Tongue (tissue), 2 donors: ENCODE results near the gene GASK1A. TPM values are rescaled to one million over a fixed set of nuclear protein-coding genes. Genes with fewer than 3 reads are reported as not detected.

Experiments
- DNase-seq: peaks from one replicate; pipeline ENCODE4 v3.0.0-alpha.2; 2015
- total RNA-seq: library from RNA; depleted of rRNA; stranded (reverse); fragments of >200 nt; gene quantifications from one replicate; pipeline ENCODE4 v1.2.3, GENCODE V29; 2014

The GASK1A gene
- total RNA-seq, 1 donor from 2014 or later = 11.2 TPM

- no peak for DNase-seq
These were observed 112.4 kb downstream of the GASK1A start for GRCh38 chr3:43091481-43091880.

DNA sequence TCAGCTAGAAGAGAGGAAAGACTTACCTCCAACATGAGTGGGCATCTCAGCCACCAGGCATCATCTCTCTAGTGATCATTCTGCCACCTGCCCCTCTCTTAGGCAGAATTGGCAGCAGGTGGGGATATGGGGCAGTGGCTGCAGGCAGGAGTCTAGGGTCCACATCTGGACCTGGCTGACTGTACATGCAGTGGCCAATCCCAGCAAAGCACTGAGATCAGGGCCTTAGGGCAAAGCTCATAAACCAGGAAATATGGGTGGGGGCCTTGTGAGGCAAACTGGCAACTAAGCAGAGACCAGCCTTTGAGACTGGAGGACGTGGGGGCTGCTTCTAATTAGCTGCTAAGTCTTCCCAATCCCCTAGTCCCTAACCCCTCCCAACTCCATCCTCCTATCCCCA lies 113.9 kb downstream of the GASK1A start:
- no peak for DNase-seq

DNA sequence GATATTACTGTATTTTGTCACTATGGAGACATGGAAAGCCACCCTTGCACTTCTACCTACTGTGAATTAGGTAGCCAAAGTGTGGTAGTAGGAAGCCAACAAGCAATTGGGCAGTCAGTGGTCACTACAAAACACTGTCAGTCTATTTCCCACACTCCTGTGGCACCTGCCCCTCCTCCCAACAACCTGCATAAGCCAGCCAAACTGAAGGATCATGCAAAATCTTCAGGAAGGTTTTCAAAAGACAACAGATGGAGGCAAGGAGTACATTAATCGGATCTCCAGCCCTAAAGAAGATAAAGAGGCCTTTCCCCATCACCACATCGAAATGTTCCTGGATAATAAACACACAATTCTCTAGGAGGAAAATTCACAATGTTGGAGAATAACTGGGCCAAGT lies 114.9 kb downstream of the GASK1A start:
- no peak for DNase-seq

- DNase-seq = no peak
These were observed 115.3 kb downstream of the GASK1A start for GRCh38 chr3:43094381-43094780.

DNA sequence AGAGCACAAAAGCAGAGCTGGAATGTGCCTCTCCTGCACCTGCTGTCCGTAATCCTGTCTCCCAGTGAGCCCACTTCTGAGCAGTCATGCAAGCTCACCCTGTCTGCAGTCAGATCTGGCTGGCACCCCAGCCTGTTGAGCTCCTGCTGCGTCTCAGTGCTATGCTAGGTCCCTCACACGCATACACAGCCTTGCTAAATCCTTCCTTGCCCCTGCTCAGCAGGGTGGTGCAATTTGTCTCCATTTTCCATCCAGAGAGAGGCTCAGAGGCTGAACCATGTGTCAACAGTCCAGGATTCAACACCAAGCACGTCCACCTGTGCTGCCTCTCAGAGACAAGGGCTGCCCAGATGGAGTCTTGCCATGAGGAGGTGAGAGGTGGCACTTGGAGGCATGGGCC lies 115.7 kb downstream of the GASK1A start:
- peak; percentile 59 for DNase-seq

DNA sequence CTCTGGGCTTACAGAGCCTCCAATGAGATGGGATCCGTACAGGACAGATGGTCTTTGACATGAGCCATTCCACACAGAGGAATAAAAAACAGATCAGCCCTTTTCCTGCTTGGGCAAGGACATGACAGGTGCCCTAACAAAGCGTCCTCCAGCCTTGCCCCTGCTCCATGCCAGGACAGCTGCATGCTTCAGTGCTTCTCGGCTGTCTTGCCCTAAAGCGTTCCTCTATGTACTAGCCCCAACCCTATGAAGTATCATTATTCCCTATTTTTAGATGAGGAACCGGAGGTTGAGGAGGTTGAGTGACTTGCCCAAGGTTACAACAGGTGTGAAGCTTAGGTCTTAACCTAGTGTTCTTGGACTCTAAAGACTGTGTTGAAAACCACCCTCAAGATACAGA lies 116.3 kb downstream of the GASK1A start:
- peak; percentile 81 for DNase-seq

DNA sequence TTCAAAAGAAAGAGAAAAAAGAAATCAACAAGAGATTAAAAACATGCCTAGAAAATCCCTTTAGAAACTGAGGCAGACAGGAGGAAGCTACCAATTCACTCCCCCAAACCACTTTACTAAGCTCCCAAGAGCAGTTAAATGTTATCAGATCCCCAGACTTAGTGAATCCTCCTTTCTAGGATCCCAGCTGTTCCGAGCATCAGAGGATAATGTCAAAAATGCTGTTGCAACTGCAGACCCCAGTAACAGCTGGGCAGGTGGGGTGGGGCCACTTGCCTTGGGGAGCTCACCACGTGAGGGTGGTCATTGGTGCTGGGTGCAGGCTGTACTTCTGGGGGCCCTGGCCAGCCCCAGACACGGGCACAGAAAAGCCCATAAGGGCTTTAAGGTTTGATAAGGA lies 117.7 kb downstream of the GASK1A start:
- DNase-seq = peak; percentile 56

DNA sequence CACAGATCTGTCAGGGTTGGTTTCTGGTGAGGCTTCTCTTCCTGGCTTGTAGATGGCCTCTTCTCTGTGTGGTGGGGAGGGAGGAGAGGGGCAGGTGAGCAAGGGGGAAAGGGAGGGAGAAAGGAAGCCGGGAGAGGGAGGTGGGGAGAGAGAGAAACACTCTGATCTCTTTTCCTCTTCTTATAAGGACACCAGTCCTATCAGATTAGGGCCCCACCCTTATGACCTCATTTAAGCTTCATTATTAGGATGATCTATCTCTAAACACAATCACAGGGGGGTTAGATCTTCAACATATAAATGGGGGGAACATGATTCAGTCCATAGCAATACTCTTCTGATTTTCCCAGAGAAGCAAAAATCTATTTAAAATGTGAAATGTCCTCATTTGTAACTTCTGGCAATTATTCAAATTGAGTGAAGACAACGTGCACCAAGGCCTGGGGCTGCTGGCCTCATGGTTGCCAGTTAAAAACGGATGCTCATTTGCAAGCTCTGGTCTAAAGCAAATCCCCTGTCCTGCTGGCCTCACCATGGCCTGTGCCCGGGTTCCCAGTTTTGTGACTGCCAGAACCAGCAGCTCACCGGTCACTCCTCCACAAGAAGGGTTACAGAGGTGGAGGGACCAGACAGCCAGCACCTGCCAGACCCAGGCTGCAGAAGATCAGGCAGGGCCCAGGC lies 118.4 kb downstream of the GASK1A start:
- DNase-seq = no peak

- no peak for DNase-seq
These were observed 119.7 kb downstream of the GASK1A start for GRCh38 chr3:43098761-43099160.

GRCh38 chr3:43102773-43103480 lies 123.8 kb downstream of the GASK1A start:
- peak; percentile 57 for DNase-seq

GRCh38 chr3:43104039-43104438 lies 124.9 kb downstream of the GASK1A start:
- DNase-seq = no peak

GRCh38 chr3:43104660-43105595 lies 125.8 kb downstream of the GASK1A start:
- peak; percentile 17 for DNase-seq

DNA sequence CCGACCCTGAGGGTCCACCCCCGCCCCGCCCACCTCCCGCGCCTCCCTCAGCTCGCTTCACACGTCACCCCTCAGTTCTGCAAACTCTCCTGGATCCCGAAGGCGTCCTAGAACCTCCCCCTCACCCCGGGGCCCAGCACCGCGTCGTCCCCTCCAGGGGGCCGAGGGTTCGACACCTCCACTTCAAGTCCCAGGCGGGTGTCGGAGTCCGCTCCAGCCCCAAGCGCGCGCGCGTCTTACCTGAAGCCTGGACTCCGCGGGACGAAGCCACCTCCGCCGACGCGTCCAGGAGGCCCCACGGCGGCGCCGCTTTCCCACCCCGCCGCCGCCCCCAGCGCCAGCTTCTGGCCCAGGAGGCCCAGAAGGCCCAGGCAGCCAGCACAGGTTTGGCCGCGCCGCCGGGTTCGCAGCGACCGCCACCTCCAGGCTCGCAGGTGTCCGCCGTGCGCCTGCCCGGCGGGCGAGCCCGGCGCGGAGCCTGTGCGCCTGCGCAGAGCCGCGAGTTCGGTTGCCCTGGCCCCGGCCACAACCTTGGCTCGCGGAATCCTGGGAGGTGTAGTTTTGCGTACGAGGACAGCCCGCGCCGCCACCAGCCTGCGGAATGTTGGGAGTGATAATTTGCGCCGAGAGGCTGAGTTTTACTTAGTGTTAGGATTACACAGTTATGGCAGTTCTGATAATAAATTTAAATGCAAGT lies 126.6 kb downstream of the GASK1A start, which contains the start of gene POMGNT2:
TSS of gene POMGNT2 (minus strand) at position 484 of the 697 bp plus-strand sequence. CDS start 24,648 bp downstream, outside the sequence.
- peak; percentile 94 for DNase-seq

- DNase-seq = no peak
These were observed 127.2 kb downstream of the GASK1A start for GRCh38 chr3:43106293-43106628.

Other genes starting within 250 kb of the GASK1A start
- 1.1 TPM for gene CCDC13, start 206.1 kb upstream of the GASK1A start, total RNA-seq
- gene HIGD1A, start 174.8 kb upstream of the GASK1A start, total RNA-seq = 137 TPM
- 2.2 TPM for gene ACKR2, start 169.9 kb upstream of the GASK1A start, total RNA-seq
- not detected for gene CYP8B1, start 103.4 kb upstream of the GASK1A start, total RNA-seq
- gene ZNF662, start 73.2 kb upstream of the GASK1A start, total RNA-seq = 12.2 TPM
- 15.6 TPM for gene POMGNT2, start 126.8 kb downstream of the GASK1A start, total RNA-seq